Ovary (tissue), 9 donors: Measurements from ENCODE around the gene FCRL5. TPM values are rescaled to one million over a fixed set of nuclear protein-coding genes. Genes with fewer than 3 reads are reported as not detected.

Experiments
- DNase-seq, 5 donors: peaks; one replicate each; pipeline ENCODE4 v3.0.0-alpha.2; 2019 to 2020
- H3K27ac ChIP-seq, 2 donors: fragments of 200-600 bp; one replicate each; pipeline versions ENCODE4 v1.5.1 to v1.8.0; 2019 to 2022
- H3K27me3 ChIP-seq: fragments of 200-600 bp; one replicate; pipeline ENCODE4 v1.8.0; 2022
- H3K36me3 ChIP-seq: fragments of 200-600 bp; sonication (generic); one replicate; pipeline ENCODE4 v1.5.1; 2019
- H3K4me1 ChIP-seq: one replicate; pipeline ENCODE4 v1.8.1; 2013; ENCODE audit warnings: mild to moderate bottlenecking, moderate library complexity; ENCODE audit not compliant: insufficient read depth
- H3K4me3 ChIP-seq: fragments of 200-600 bp; sonication (generic); one replicate; pipeline ENCODE4 v1.5.1; 2017
- H3K9me3 ChIP-seq, 2 donors: fragments of 200-600 bp in 1 of 2; sonication (generic) in 1 of 2; one replicate each; pipeline versions ENCODE4 v1.5.1 to v1.8.1; 2013 to 2019; ENCODE audit warnings: mild to moderate bottlenecking in 1 of 2, moderate library complexity in 1 of 2
- EP300 ChIP-seq: sonication (generic); formaldehyde crosslinking; IDR thresholded peaks from one replicate; pipeline ENCODE4 v1.6.1; 2017; ENCODE audit warnings: antibody characterized with exemption
- POLR2A ChIP-seq: fragments of 450-650 bp; IDR thresholded peaks from one replicate; pipeline ENCODE4 v1.6.1; 2017; ENCODE audit warnings: antibody characterized with exemption, mild to moderate bottlenecking, moderate library complexity
- WGBS, 3 donors: extraction: QIAGEN DNeasy Blood & Tissue Kit in 1 of 3; methylation state at CpG; one replicate each; pipeline versions ENCODE4 v1.1.5 to v1.1.7; 2013 to 2017; 5-methylcytosine and 5-hydroxymethylcytosine counted together
- intact Hi-C, 4 donors: fragments of 100-400 bp; cut with DNase I; formaldehyde crosslinking; loops; one replicate each; pipeline versions ENCODE4 v1.11.0 to v1.15.1; 2022 to 2023
- polyA plus RNA-seq, 2 donors: library from polyadenylated mRNA; stranded (reverse); fragments of 200-250 nt in 1 of 2; fragments of 350-450 nt in 1 of 2; fragmentation: Illumina TruSeq in 1 of 2; extraction: RNeasy Lipid Tissue Mini Kit (QIAGEN cat#74804) in 1 of 2; gene quantifications; one replicate each; pipeline ENCODE4 v1.2.3, GENCODE V29; 2013 to 2014
- total RNA-seq, 7 donors: library from RNA; depleted of rRNA in 2 of 7; stranded (reverse); fragments of >200 nt in 2 of 7; fragmentation: NEBNext Ultra II Directional in 3 of 7; extraction: Animal tissue kit (Norgen Biotek cat#: 25700) in 3 of 7; gene quantifications; one replicate each; pipeline versions ENCODE4 v1.1.0 to v1.2.4, GENCODE V29; 2016 to 2023
- TF ChIP-seq, protein P1 (sequence below), 3 donors: fragments of 450-650 bp in 2 of 3; fragments of 200-600 bp in 1 of 3; IDR thresholded peaks; one replicate each; pipeline versions ENCODE4 v1.5.1 to v1.8.0; 2016 to 2022; ENCODE audit warnings: antibody characterized with exemption in 3 of 3, mild to moderate bottlenecking in 1 of 3
- donor health status: DM: no; HTN: no; CAD: no; lungs with moderate emphysema.
- donor health status: DM: no; HTN: no; CAD: no.
- donor health status: Bipolar disorder and iron deficiency.
- donor health status: DM: yes; HTN: yes; CAD: no.
- donor health status: DM: no; HTN: no; CAD: no.
- donor health status: DM: yes; HTN: yes; CAD: no.

The FCRL5 gene
- total and polyA plus RNA-seq, 9 donors, result 0.10 to 1.2 (median 0.23) TPM; not detected in 2

- intact Hi-C loops, result no loop called here
- Histone ChIP-seq H3K4me3 (no peak overlapping the region), H3K27me3 (no peaks in the 10 kb centered on the region), H3K4me1 (no peaks in the 10 kb centered on the region), H3K9me3 (no peaks in the 10 kb centered on the region), H3K27ac (no peak overlapping the region), H3K36me3 (no peaks in the 10 kb centered on the region)
- TF ChIP-seq, protein P1, sequence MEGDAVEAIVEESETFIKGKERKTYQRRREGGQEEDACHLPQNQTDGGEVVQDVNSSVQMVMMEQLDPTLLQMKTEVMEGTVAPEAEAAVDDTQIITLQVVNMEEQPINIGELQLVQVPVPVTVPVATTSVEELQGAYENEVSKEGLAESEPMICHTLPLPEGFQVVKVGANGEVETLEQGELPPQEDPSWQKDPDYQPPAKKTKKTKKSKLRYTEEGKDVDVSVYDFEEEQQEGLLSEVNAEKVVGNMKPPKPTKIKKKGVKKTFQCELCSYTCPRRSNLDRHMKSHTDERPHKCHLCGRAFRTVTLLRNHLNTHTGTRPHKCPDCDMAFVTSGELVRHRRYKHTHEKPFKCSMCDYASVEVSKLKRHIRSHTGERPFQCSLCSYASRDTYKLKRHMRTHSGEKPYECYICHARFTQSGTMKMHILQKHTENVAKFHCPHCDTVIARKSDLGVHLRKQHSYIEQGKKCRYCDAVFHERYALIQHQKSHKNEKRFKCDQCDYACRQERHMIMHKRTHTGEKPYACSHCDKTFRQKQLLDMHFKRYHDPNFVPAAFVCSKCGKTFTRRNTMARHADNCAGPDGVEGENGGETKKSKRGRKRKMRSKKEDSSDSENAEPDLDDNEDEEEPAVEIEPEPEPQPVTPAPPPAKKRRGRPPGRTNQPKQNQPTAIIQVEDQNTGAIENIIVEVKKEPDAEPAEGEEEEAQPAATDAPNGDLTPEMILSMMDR (IDR thresholded peaks at IDR 0.05), result no peak
- no peak for TF ChIP-seq EP300
- 82 to 88% (median 84%) methylated on average over 8 of the region's 8 CpGs for WGBS, 3 donors
- no peak for DNase-seq
These were observed 35.3 kb downstream of the FCRL5 start for GRCh38 chr1:157517016-157517415.

- no peak overlapping the region for H3K27ac ChIP-seq
- H3K9me3 ChIP-seq, result no peaks in the 10 kb centered on the region
- H3K36me3 ChIP-seq, result no peaks in the 10 kb centered on the region
- H3K27me3 ChIP-seq, result no peaks in the 10 kb centered on the region
- no peaks in the 10 kb centered on the region for H3K4me1 ChIP-seq
- DNase-seq, result no peak
- WGBS, 3 donors, result 91 to 98% (median 97%) methylated on average over 7 of the region's 7 CpGs
- TF ChIP-seq, protein P1 (IDR thresholded peaks at IDR 0.05), result no peak
- TF ChIP-seq EP300, result no peak
- intact Hi-C loops, result no loop called here
- H3K4me3 ChIP-seq, result no peak overlapping the region
These were observed 36.6 kb downstream of the FCRL5 start for GRCh38 chr1:157515709-157516108.

GRCh38 chr1:157515141-157515540 lies 37.2 kb downstream of the FCRL5 start:
- H3K27me3 ChIP-seq, result no peaks in the 10 kb centered on the region
- TF ChIP-seq, protein P1 (IDR thresholded peaks at IDR 0.05), result no peak
- TF ChIP-seq POLR2A (no peak), EP300 (no peak)

GRCh38 chr1:157512036-157512969 lies 40.0 kb downstream of the FCRL5 start:
- Histone ChIP-seq H3K9me3 (no peaks in the 10 kb centered on the region), H3K4me3 (no peak overlapping the region), H3K27ac (no peak overlapping the region), H3K4me1 (no peaks in the 10 kb centered on the region), H3K36me3 (no peaks in the 10 kb centered on the region), H3K27me3 (no peaks in the 10 kb centered on the region)
- TF ChIP-seq, protein P1 (IDR thresholded peaks at IDR 0.05), result no peak
- TF ChIP-seq POLR2A (no peak), EP300 (no peak)
- 88 to 92% (median 90%) methylated on average over 3 of the region's 3 CpGs for WGBS, 3 donors
- DNase-seq, result no peak
- intact Hi-C loops, result no loop called here

More at GRCh38 chr1:157515141-157515540, 37.2 kb downstream of the FCRL5 start:
- no peak overlapping the region for H3K27ac ChIP-seq
- no peak for DNase-seq
- H3K4me1 ChIP-seq, result no peaks in the 10 kb centered on the region
- intact Hi-C loops, result no loop called here
- H3K4me3 ChIP-seq, result no peak overlapping the region
- no peaks in the 10 kb centered on the region for H3K36me3 ChIP-seq
- 82 to 87% (median 87%) methylated on average over 3 of the region's 3 CpGs for WGBS, 3 donors
- H3K9me3 ChIP-seq, result no peaks in the 10 kb centered on the region
